GM19463 (cell line): Measurements from ENCODE around the gene SLC25A13.
A peak's percentile ranks its signal among the peaks of the same experiment; 100 is the strongest.
"Not testable (repeated sequence)": the region's sequence is repeated elsewhere in the genome, so short reads cannot be mapped to it uniquely, and the experiment has no call there.

Source experiments
- ATAC-seq: cut with Tn5 transposase; IDR thresholded peaks from one replicate; pipeline ENCODE4 v1.9.1; 2021; ENCODE audit warnings: mild to moderate bottlenecking, moderate library complexity; ENCODE audit not compliant: unreplicated experiment

Gene SLC25A13

GRCh38 chr7:96300986-96301385, 20.9 kb downstream of the SLC25A13 start:
- no peak for ATAC-seq

- peak; percentile 55 for ATAC-seq
Observed at GRCh38 chr7:96300502-96300901, 21.4 kb downstream of the SLC25A13 start.

GRCh38 chr7:96299496-96299895, 22.4 kb downstream of the SLC25A13 start:
- ATAC-seq = no peak

- no peak for ATAC-seq
Observed at GRCh38 chr7:96297876-96298275, 24.0 kb downstream of the SLC25A13 start.

- ATAC-seq = not testable (repeated sequence)
Observed at GRCh38 chr7:96297446-96297845, 24.5 kb downstream of the SLC25A13 start.

GRCh38 chr7:96293911-96294310, 28.0 kb downstream of the SLC25A13 start:
- not testable (repeated sequence) for ATAC-seq

- no peak for ATAC-seq
Observed at GRCh38 chr7:96287559-96287958, 34.3 kb downstream of the SLC25A13 start.

- peak; percentile 30 for ATAC-seq
Observed at GRCh38 chr7:96287132-96287531, 34.8 kb downstream of the SLC25A13 start.

GRCh38 chr7:96285579-96285978, 36.3 kb downstream of the SLC25A13 start:
- peak; percentile 66 for ATAC-seq

- ATAC-seq = peak; percentile 43
Observed at GRCh38 chr7:96284835-96285234, 37.1 kb downstream of the SLC25A13 start.

- ATAC-seq = no peak
Observed at GRCh38 chr7:96284240-96284639, 37.7 kb downstream of the SLC25A13 start.

- ATAC-seq = no peak
Observed at GRCh38 chr7:96282835-96283234, 39.1 kb downstream of the SLC25A13 start.

GRCh38 chr7:96277921-96278320, 44.0 kb downstream of the SLC25A13 start:
- no peak for ATAC-seq

GRCh38 chr7:96276019-96276418, 45.9 kb downstream of the SLC25A13 start:
- no peak for ATAC-seq

- ATAC-seq = no peak
Observed at GRCh38 chr7:96273716-96274115, 48.2 kb downstream of the SLC25A13 start.

GRCh38 chr7:96269246-96269994, 52.5 kb downstream of the SLC25A13 start:
- no peak for ATAC-seq

- no peak for ATAC-seq
Observed at GRCh38 chr7:96266580-96266979, 55.3 kb downstream of the SLC25A13 start.

GRCh38 chr7:96266015-96266414, 55.9 kb downstream of the SLC25A13 start:
- ATAC-seq = no peak

- ATAC-seq = no peak
Observed at GRCh38 chr7:96253964-96254363, 67.9 kb downstream of the SLC25A13 start.

- ATAC-seq = no peak
Observed at GRCh38 chr7:96253441-96253840, 68.5 kb downstream of the SLC25A13 start.

GRCh38 chr7:96250776-96251361, 71.0 kb downstream of the SLC25A13 start:
- ATAC-seq = no peak

GRCh38 chr7:96248405-96248804, 73.5 kb downstream of the SLC25A13 start:
- ATAC-seq = no peak

GRCh38 chr7:96246919-96247318, 75.0 kb downstream of the SLC25A13 start:
- no peak for ATAC-seq
